ENCODE data around the gene CDC42SE2.

GRCh38 chr5:131272724-131273123 lies 8.9 kb downstream of the CDC42SE2 start:
- TF ChIP-seq CTCF (IDR thresholded peaks at IDR 0.05; ENCODE audit: low read length) (no peak), EZH2 (IDR thresholded peaks at IDR 0.05; ENCODE audit: borderline replicate concordance, low read length) (no peak)

Measured in OCI-LY1 (cell line).